Measurements from ENCODE around the gene RPTOR. TPM values are rescaled to one million over a fixed set of nuclear protein-coding genes. Genes with fewer than 3 reads are reported as not detected.

Gene RPTOR
- polyA plus RNA-seq, 1 of the 3 experiments (the other 2 are of a cell fraction): 14.9 TPM

- H2AFZ ChIP-seq (ENCODE audit: low read depth): no peak overlapping the region
- no peaks in the 10 kb centered on the region for H3F3A ChIP-seq (replicated peaks; ENCODE audit: insufficient read depth)
- H3K9me2 ChIP-seq: no peaks in the 10 kb centered on the region
- peaks cover 5 to 8% of the 10 kb centered on the region in 2 experiments; a peak in 2 of 4 replicates for H3K4me1 ChIP-seq (ENCODE audit: control insufficient read depth in 1 of 2, insufficient read depth in 2 of 2, low read depth in 1 of 2, low read length in 1 of 2)
- H3K27ac ChIP-seq (ENCODE audit: low read depth in 2 of 2, low read length in 1 of 2): no peak overlapping the region
- DNase-seq: no peak
- peaks cover 49% of the 10 kb centered on the region for H3K79me2 ChIP-seq (ENCODE audit: insufficient read depth)
- 86% methylated on average over 9 of the region's 9 CpGs for WGBS (ENCODE audit: low lambda C conversion rate)
- H4K20me1 ChIP-seq (ENCODE audit: insufficient read depth): no peaks in the 10 kb centered on the region
- ChIA-PET CTCF (interaction anchor here (1.0 to 1.6 kb wide), 2 partner anchors 16 to 85 kb away, joined by 3 to 4 read pairs; no protein-coding TSS in a partner anchor), POLR2A (no interaction called here)
- TF ChIP-seq IRF3 (IDR thresholded peaks at IDR 0.05; ENCODE audit: low read depth, low read length) (no peak), FOXM1 (IDR thresholded peaks at IDR 0.05; ENCODE audit: low read depth) (no peak), EP300 (IDR thresholded peaks at IDR 0.05; ENCODE audit: borderline replicate concordance in 1 of 2, low read depth in 1 of 2, low read length in 1 of 2) (no peak), USF2 (IDR thresholded peaks at IDR 0.05; ENCODE audit: borderline replicate concordance, low read depth, low read length) (no peak), FOXJ3 (CRISPR knock-in tag; IDR thresholded peaks at IDR 0.05) (no peak), SIN3A (IDR thresholded peaks at IDR 0.05; ENCODE audit: borderline replicate concordance, low read depth, low read length) (no peak), ZBTB33 (IDR thresholded peaks at IDR 0.05; ENCODE audit: borderline replicate concordance, low read depth) (no peak), USF1 (IDR thresholded peaks at IDR 0.05; ENCODE audit: borderline replicate concordance, low read depth) (no peak), JUND (IDR thresholded peaks at IDR 0.05) (no peak), MXI1 (IDR thresholded peaks at IDR 0.05; ENCODE audit: low read depth, low read length) (no peak), PBX3 (IDR thresholded peaks at IDR 0.05) (no peak), FOSL2 (IDR thresholded peaks at IDR 0.05; ENCODE audit: borderline replicate concordance, low read depth) (no peak), MEF2A (IDR thresholded peaks at IDR 0.05; ENCODE audit: borderline replicate concordance, low read depth) (no peak), RCOR1 (IDR thresholded peaks at IDR 0.05; ENCODE audit: low read length) (no peak), GABPA (IDR thresholded peaks at IDR 0.05; ENCODE audit: low read depth) (no peak), CHD2 (IDR thresholded peaks at IDR 0.05; ENCODE audit: low read length, partially characterized antibody) (no peak), REST (IDR thresholded peaks at IDR 0.05; ENCODE audit: low read depth, low read length) (no peak), TEAD4 (IDR thresholded peaks at IDR 0.05; ENCODE audit: borderline replicate concordance, insufficient read depth) (no peak), ELF1 (IDR thresholded peaks at IDR 0.05) (no peak)
- H3K4me2 ChIP-seq: no peak overlapping the region
- H3K9ac ChIP-seq: no peak overlapping the region
- no peaks in the 10 kb centered on the region for H3K36me3 ChIP-seq (replicated peaks in 1 of 2; ENCODE audit: control insufficient read depth in 1 of 2, insufficient read depth in 2 of 2, low read length in 1 of 2)
- no peaks in the 10 kb centered on the region for H3K27me3 ChIP-seq (ENCODE audit: insufficient read depth)
- H3K9me3 ChIP-seq: no peaks in the 10 kb centered on the region
- no peak overlapping the region for H3K4me3 ChIP-seq (ENCODE audit: low read depth in 2 of 2, low read length in 1 of 2)
Measured at GRCh38 chr17:80719449-80719848, 174.8 kb downstream of the RPTOR start.
